Stimulated activated CD4-positive, alpha-beta T cell treated with anti-CD3 and anti-CD28 coated beads, Interleukin-4, amount 100 ng/mL, for 1 hour (primary cell): ENCODE results near the gene TICRR.

Experiments used
- DNase-seq: peaks from one replicate; pipeline ENCODE4 v3.0.0-alpha.2; 2020

Gene TICRR

DNA sequence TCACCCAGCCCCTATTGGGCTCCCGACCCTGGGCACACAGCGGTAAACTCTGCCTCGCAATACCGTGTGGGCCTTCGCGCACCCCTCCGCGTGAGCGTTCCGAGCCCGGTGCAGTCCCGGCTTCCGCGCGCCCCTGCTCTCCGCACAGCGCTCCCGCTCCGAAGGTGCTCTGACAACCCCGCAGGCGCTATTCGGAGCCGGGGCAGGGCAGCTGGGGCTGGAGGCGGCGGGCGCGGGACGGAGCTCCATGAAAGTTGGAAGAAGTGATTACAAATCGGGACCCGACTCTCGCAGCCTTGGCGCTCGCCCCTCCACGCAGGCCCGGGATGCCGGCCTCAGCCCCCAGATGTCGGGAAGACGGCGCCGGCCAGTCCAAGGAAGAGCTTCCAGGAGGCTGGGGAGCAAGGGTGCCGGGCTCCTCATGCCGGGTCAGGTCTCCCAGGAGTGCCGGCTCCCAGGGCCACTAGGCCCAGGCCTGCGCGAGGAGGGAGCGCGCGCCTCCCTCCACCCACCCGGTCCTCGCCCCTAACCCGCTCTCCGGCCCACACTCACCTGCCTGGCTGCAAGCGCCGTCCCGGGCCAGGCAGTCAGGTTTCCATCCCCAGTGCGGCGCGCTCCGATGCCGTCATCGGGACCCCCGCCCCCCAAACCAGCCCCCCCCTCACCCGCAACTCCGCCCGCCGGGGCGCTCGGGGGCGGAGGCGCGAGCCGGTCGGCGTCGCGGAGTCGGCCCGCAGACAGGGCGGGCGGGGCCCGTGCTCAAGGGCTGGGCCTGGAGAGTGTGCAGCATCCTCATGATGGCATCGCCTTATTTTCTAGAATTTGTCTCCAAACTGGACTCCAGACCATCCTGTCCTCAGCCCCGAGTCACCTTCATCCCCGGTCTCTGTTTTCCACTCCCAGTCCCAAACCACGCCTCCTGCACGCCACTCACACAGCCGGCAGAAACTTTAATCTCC, 79.9 kb downstream of the TICRR start, which contains the start of gene KIF7:
Gene KIF7 (minus strand): TSS at position 621 of the 959 bp plus-strand sequence. CDS start 2,537 bp downstream, outside the sequence.
- peak; percentile 14 for DNase-seq

DNA sequence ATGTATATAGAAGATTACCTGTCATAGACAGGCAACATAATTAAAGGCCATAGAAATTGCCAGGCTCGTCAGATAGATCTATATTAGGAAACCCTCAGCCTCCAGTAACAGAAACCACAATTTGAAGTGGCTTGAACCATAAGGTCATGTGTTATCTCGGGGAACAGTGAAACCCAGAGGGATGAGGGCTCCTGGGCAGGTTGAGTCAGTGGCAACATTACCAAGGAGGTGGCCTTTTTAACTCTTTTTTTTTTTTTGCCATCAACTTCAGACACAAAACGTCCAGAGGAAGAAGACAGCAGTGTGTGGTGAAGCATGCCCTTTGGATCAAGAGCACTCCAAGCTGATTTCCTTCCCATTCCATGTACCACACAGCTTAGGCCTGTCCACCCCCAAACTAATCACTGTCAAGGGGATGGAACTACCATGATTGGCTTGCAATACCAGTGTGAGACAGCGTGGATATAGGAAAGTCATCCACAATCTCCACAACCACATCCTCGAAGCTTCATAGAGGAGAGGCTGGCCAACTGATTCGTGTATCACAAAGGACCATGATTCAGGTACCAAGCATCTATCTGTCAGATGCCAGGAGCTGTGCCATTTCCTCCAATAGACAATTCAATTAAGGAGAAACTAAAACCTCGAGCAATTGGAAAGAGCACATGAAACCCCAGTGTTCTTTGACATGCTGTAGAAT, 81.0 kb downstream of the TICRR start:
- no peak for DNase-seq

DNA sequence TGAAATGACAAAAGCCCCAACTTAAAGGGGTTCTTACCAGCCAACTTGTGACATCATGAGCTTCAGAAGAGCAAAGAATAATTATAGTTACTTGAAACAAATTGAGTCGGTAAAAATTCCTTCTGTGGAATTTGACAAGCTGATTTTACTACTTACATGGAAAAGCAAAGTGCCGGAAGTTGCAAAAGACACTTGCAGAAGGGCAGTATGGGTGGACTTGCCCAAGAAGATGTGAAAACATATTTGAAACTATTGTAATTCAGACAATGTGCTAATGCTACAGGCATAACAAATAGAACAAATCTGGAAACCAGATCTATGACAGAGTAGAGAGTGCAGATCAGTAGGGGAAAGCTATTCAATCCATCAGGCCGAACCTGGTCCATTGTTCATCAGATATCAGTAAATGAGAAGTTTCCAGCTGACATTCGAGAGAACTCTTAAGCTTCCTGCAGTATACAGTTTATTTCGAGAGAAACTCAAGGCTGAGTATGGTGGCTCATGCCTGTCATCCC, 82.5 kb downstream of the TICRR start:
- DNase-seq, result no peak

DNA sequence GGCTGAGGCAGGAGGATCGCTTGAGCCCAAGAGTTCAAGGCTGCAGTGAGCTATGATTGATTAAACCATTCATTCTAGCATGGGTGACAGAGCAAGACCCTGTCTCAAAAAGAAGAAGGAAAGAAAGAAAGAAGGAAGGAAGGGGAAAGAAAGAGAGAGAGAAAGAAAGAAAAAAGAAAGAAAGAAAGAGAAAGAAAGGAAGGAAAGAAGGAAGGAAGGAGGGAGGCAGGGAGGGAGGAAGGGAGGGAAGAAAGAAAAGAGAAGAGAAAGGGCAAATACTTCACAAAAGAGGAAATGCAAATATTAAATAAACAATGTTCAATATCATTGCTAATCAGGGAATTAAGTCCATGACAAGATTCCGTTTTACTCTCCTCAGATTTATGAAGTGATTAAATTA, 84.0 kb downstream of the TICRR start:
- DNase-seq, result no peak

DNA sequence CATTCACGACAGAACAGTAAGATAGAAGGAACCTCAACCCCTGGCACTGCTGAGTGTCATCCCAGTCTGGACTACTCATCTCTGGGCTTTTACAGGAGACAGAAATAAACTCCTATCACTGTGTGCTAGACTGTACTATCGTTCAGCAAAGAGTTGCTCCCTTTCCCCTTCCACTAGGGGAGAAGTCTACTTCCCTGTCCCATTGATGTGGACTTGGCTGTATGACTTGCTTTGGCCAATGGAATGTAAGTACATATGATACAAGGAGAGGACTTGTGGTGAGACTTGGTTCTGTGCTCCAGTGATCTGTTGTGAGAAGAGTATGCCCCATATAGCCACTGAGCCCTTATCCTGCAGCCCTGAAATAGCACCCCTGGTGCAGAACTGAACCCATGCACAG, 85.3 kb downstream of the TICRR start:
- no peak for DNase-seq

DNA sequence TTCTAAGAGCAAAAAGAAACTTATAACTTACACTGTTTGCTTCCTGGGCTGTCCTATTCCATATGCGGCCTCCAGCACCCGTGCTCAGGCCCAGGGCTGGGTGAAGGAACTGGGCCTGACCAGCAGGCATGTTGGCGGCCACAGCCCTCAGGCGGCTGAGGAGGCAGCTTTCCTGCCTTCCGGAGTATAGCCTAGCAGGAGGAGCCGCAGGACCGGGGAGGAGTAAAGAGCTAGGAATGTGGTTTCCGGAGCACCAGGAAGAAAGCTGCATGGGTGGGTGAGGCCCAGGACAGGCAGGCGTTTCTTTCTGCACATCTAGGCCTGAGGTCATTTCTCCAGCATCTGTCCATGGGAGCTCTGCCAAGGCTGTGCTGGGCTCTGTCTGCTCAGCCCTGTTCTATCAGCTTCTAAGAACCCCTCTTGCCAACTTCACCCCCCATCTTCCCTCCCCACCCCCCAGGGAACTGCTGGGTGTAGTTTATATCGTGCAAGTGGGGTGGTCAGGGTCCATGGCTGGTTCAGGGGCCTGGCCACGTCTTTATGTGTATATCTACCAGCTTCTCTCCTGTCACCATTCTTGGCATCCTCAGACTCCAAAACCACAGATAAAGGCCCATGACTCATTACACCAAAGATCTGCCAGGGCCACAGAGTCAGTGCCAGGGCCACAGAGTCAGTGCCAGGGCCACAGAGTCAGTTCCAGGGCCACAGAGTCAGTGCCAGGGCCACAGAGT, 87.8 kb downstream of the TICRR start:
- DNase-seq, result no peak

DNA sequence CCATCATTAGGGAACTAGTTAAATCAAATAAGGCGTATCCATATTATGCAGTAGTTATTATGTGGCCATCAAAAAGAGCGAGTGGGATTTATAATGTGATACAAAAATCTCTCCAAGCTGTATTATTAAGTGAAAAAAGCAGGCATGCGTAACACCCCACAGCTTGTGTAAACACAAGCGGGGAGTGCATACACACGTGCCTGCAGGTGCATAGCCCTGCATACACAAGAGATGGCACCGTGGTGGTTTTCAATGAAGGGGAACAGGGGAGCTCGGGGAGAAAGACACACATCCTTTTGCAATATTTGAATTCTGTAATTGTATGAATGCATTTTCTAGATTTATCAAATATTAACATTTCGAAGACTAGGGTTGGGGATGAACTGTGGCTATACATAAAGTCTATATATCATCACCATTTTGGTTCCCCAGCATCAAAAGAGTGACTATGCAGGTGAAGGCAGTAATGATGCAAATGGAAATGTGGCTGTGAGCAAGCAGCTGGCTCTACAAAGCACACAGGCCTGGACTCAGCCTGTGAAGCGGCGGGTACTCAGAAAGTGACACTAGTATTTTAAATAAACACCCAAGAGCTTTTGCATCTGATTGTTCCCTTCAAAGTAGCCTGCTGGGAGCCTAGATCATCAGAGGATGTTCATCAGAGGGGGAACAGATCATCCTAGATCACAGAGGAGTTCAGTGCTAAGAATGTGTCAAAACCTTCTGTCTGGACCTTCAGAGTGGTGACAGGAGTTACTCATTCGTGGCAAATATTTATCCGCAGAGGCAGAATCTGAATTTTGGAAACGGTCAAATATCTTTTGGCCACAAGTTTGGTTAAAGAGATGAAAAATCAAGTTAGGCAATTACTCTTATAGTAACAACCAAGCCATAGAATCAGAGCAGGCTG, 89.4 kb downstream of the TICRR start:
- DNase-seq, result no peak

DNA sequence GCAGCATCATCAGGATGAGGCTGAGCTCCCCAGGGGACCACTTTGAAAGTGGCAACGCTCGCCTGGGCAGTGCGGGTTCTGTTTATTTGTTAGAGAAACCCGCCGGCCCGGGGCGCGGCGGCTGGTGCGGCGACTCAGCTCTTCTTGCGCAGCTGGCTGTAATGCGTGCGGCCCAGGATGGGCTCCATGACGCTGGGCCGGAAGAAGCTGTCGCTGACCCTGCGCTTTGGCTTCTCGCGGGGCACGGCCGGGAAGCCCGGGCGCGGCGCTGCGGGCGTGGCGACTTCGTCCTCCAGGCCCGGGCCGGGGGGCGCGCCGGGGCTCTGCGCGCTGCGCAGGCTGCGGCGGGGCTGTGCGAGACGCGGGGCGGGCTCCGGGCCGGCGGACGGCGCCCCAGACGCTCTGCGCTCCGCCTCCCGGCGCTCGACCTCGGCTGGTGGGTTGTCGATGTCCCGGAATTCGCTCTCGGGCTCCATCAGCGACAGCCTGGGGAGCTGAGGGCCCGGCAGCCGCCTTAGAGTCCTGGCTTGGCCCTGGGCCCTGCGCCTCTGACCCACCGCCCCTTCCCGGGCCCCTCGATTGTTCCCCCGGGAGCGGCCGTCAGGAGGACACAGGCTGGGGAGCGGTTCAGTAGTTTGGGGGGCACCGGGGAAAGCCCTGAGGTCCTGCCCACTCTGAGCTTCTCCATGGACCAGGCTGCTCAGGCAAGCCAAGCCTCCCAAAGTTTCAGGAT, 90.3 kb downstream of the TICRR start:
- DNase-seq, result no peak

DNA sequence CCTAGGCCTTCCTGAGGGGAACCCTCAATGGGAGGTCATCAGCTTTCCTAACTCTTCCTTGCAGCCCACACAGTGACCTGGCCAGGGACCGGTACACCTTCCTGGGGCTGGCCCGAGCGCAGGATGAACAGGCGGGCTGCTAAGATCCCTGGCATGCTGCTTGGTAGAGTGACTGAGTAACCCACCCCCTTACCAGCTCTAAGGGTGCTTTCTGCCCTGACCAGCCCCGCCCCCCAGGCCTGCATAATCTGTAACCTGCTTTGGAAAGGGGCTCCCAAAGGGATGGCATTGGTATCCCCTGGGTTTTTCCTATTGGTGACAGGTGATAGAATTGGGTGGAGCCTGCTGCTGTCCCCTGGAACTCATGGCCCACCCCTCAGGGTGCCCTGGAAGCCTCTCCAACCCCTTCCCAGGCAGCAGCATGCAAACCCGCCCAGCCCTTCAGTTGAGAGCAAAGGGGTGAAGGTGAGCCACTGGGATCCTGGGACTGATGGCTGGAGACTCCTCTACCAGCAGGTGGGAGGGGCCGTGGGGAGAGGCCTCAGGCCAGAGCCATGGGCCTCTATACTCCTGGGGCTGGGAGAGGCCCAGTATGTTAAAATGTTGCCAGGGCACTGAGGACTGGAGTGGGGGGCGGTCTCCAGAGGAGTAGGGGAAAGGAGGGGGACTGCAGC, 91.1 kb downstream of the TICRR start:
- DNase-seq, result no peak

DNA sequence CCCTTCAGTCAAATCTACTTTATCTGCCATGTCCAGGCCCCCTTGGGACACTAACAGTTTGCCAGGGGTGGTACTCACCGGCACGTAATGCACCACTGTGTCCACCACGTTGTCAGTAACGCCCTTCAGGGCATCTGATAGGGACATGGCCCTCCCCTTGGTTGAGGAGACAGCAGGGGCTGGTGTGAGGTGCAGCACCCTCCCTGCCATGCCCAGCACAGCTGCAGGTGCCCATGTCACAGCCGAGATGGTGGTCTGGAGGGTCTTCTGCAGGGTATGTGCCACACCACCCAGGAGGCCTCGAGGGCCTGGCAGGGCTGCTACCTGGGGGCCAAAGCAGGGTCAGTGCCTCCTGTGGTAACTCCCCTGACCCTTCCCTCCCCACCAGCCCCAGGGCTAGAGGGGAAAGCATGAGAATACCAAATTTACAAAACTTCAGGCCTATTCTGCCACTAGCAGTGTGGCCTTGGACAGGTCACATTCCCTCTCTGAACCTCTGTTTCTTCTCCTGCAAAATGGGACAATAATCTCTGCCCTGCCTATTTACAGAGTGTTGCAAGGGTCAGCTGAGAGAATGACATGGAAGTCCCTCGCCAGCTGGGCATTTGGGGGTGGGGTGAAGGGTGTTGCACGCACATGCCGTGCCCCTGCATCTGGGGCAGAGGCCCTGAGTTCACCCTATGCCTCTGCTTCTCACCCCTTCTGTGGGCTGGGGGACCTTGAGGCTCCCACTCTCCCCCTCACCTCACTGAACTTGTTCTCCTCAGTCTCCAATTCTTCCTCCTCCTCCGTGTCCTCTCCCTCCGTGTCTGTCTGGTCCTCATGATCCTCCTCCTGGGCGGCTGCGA, 91.8 kb downstream of the TICRR start:
- DNase-seq, result no peak

DNA sequence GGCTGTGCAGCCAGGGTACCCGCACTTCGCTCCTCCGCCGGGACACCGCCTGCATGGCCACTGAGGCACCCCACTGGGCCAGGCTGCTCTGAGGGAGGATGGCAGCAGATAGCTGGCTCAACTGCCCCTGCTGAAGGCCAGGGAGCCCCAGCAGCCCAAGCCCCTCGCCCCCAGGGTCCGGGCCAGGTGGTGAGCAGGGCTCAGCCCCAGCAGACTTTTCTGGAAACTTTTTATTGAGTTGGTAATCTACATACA, 92.4 kb downstream of the TICRR start:
- DNase-seq, result no peak

DNA sequence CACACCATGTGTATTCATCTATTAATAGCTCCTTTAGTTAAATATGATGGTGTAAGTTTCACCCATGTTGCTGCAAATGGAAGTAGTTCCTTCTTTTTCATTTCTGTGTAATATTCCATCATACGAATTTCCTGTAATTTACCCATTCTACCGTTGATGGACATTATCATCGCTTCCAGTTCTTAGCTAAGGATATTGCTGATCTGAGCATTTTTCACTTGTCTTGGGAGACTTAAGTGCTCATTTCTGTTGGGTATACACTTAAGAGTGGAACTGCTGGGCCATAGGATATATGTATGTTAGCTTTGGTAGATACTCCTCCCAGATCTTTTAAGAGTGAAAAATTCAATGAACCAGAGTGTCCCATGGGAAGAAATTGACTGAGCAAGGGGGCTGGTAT, 92.9 kb downstream of the TICRR start:
- DNase-seq, result no peak

DNA sequence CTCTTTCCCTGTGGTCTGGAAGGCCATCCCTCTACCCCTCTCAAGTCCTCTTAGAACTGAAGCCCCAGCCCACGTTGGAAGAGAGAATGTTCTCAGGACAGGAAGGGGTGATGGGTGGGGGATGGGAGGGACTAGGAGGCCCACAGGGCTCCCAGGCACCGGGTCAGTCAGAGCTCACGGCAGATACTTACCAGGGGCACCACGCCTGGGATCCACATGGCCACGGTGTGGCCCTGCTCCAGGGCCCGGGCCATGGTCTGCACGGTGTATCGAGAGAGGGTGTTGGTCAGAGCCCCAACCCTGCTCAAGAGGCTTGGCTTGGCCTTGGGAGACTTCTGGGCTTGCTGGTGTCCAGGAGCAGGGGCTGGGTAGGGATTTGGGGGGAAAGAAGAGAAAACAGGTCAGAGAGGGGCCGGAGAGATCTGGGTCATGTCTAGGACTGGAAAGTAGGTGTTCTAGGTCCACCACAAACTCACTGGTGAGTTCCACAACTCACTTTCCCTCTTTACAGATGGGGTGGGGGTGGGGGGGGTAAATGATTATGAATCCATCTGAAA, 94.1 kb downstream of the TICRR start:
- DNase-seq, result no peak

DNA sequence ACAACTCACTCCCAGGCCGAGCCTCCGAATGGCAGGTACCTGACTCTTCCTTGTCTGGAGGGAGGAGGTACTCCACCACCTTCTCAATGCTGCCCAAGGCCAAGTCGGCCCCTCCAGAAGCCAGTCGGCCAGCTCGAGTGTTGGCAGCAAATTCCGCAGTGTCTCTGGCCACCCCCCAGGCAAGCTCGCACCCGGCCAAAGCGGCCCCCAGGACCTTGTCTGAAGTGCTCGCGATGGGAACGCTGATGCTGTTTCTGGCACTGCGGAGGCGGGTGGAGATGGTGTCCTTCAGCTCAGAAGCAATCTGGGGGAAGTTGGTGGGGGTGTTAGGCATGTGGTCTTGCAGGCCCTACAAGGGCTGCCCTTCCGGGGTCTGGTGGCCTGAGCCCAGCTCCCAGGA, 94.7 kb downstream of the TICRR start:
- DNase-seq, result no peak

DNA sequence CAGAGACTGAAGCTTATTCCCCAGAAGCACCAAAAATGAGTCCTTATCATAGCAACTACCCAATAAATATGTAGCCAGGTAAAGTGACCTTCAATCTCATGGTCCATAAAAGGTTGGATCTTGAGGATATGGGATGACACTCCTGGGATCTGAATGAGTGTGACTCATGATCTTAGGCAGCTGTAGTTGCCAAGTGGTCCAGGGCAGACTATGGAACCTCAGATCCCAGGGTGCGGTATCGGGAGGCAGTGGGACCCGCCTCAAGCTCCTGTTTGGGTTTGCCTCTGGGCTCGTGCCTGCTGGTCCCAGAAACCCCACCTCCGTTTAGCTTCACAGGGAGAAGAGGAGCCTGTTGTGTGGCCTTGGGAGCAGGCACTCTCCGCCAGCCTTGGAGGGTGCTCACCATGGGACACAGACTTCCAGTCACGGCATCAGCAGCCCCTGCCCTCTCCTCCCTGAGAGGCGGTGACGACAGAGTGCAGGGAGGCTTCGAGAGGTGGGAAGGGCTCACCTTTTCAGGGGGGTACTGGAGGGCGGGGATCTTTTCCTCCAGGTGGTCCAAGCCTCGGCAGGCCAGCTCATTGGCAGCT, 95.8 kb downstream of the TICRR start:
- no peak for DNase-seq

DNA sequence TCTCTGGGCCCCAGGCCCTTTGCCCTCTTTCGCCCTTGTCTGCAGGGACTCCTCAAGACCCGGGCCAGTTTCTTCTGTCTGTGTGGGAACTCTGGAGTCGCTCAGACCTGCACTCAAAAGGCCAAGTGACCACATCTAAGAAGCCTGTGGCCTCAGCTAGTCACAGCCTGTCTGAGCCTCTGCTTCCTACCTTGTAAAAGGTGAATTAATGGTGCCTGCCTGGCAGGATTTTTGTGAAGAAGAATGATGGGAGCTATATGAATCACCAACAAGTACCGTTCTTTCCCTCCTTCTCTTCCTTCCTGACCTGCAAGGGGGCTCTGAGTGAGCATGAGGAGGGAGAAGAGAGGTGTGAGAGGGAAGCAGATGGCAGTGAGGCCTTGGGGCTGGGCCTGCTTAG, 96.4 kb downstream of the TICRR start:
- DNase-seq, result no peak

DNA sequence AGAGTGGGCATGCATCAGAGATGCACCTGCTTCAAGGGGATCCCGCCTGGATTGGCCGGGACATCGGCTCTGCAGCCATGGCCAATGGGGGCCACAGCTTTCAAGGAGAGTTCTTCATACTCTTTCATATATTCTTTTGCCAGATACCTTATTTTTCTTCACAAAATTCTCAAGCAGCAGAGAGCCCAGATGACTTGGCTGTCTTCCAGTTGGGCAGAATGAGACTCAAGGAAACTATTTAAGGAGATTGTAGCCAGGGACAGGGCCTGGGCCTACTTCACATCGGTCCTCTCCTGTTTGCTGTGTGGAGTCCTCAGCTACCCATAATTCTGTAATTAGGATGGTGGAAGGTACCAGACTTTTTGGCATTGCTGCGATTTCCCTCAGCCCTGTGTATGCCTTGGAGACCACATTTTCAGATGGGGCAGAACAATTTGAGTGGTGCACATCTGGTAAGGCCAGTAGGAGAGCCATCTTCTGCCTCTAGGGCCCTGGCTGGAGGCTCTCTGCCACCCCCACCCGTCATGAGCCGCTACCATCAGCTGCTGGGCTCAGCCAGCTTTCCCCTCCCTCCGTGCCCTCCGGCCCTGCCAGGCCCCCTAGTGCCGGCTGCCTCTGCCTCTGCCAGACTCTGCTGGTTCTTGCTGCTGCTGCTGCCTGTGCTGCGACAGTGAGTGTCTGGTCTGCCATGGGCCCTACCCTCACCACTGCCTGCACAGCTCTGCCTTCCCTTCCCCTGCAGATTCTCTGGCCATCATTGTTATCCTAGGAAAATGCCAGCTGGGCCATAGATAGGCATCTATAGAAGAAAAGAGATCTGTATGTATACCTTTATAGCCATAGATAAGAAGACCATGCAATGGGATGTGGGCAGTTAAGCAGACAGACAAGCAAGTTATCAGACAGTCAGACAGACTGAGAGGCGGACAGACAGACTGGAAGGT, 97.2 kb downstream of the TICRR start:
- no peak for DNase-seq

DNA sequence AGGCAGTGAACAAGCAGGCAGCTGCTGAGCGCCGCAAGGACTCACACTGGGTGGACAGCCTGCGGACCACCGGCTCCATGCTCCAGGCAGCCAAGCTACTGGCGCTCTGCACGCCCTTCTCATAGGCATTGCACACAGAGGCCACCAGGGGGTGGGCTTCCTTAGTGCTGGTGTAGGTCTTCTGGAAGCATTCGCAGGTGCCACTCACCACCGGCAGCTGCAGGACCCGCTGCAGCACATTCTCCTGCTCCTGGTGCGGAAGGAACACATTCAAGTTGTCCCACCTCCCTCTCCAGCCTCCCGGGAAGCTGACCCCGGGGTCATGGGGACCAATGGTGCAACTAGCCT, 97.9 kb downstream of the TICRR start:
- no peak for DNase-seq
